ENCODE data around the gene PON3. TPM values are rescaled to one million over a fixed set of nuclear protein-coding genes. Genes with fewer than 3 reads are reported as not detected.
A peak's percentile ranks its signal among the peaks of the same experiment; 100 is the strongest.

Gene PON3
- total RNA-seq, 1 experiment from 2014 or later = not detected

GRCh38 chr7:95376632-95377400 is 19.4 kb downstream of the PON3 start:
- Histone ChIP-seq H3K23me2 (ENCODE audit: insufficient read length, low read depth, low read length, poor library complexity, severe bottlenecking) (no peaks in the 10 kb centered on the region), H4K5ac (ENCODE audit: insufficient read length, low read depth, low read length) (no peak overlapping the region), H3K79me1 (ENCODE audit: insufficient read depth, low read depth, low read length, poor library complexity, severe bottlenecking) (no peaks in the 10 kb centered on the region), H2BK12ac (ENCODE audit: insufficient read length, low read depth, low read length) (no peak overlapping the region), H3K14ac (ENCODE audit: insufficient read depth, low read length) (no peak overlapping the region), H4K8ac (replicated peaks; ENCODE audit: insufficient read length, low read depth, low read length) (no peak overlapping the region), H3T11ph (ENCODE audit: low read length) (no peak overlapping the region), H2AFZ (ENCODE audit: low read length) (peak overlapping the region; percentile 68), H4K91ac (ENCODE audit: insufficient read length, low read depth, low read length) (no peak overlapping the region), H3K9me3 (ENCODE audit: control insufficient read depth, low read depth, low read length) (no peaks in the 10 kb centered on the region), H3K27me3 (ENCODE audit: insufficient read depth, low read length) (no peaks in the 10 kb centered on the region), H3K56ac (ENCODE audit: insufficient read length, low read depth, low read length) (no peak overlapping the region), H2AK5ac (ENCODE audit: insufficient read length, low read length) (no peak overlapping the region), H3K9ac (ENCODE audit: extremely low read depth, insufficient read length, low read length) (no peak overlapping the region), H2BK5ac (ENCODE audit: insufficient read length, low read length) (no peak overlapping the region), H3K4me2 (ENCODE audit: insufficient read depth, insufficient read length, low read length) (no peak overlapping the region), H2BK20ac (ENCODE audit: low read depth, low read length, poor library complexity, severe bottlenecking) (no peak overlapping the region), H3K27ac (ENCODE audit: insufficient read length, low read depth, low read length) (no peak overlapping the region), H4K20me1 (ENCODE audit: control insufficient read depth, insufficient read depth, insufficient read length) (no peaks in the 10 kb centered on the region), H3K4me1 (ENCODE audit: insufficient read depth, low read length) (no peaks in the 10 kb centered on the region), H2BK15ac (ENCODE audit: low read depth, low read length) (no peak overlapping the region), H3K23ac (ENCODE audit: insufficient read length, low read depth, low read length) (no peak overlapping the region), H3K79me2 (ENCODE audit: insufficient read depth, low read length) (no peaks in the 10 kb centered on the region), H3K4ac (ENCODE audit: low read depth, low read length) (no peak overlapping the region), H3K18ac (ENCODE audit: insufficient read length, low read depth, low read length) (no peak overlapping the region), H2BK120ac (ENCODE audit: low read depth, low read length, poor library complexity, severe bottlenecking) (no peak overlapping the region)
- no peaks in the 10 kb centered on the region; the same call in 1 of the 2 replicates for H3K27me3 Mint-ChIP-seq (ENCODE audit: low read depth)
- WGBS (ENCODE audit: extremely low coverage, insufficient read length, low lambda C conversion rate) = no CpG with 5 or more reads among the region's 18 CpGs
- peaks cover 10 to 33% (median 18%) of the 10 kb centered on the region in 3 experiments; a peak in 6 of 7 replicates for H3K36me3 Mint-ChIP-seq (ENCODE audit: insufficient read depth in 1 of 3, low read depth in 3 of 3)
- no peaks in the 10 kb centered on the region for H3K4me1 Mint-ChIP-seq
- no peak for DNase-seq
- no peak overlapping the region; a peak in 2 of 7 replicates for H3K27ac Mint-ChIP-seq
- no peak overlapping the region for H3K4me3 Mint-ChIP-seq
- TF ChIP-seq CTCF (conservative IDR thresholded peaks at IDR 0.05) = no peak
- H3K9me3 Mint-ChIP-seq = peaks cover 33 to 38% of the 10 kb centered on the region in 2 experiments
